ENCODE data around the gene TENT4A.
A peak's percentile ranks its signal among the peaks of the same experiment; 100 is the strongest.

The TENT4A gene

GRCh38 chr5:6678385-6678784, 34.8 kb upstream of the TENT4A start:
- Histone ChIP-seq H3K4me3 (ENCODE audit: low read length in 2 of 2) (no peak overlapping the region), H3K9me3 (ENCODE audit: control insufficient read depth in 2 of 2, low read length in 2 of 2) (no peaks in the 10 kb centered on the region), H3K27ac (ENCODE audit: low read length) (no peak overlapping the region), H3K4me1 (ENCODE audit: control insufficient read depth, insufficient read depth, low read length) (no peaks in the 10 kb centered on the region), H3K36me3 (ENCODE audit: control insufficient read depth in 2 of 2, insufficient read depth in 2 of 2, low read length in 2 of 2) (no peaks in the 10 kb centered on the region), H3K27me3 (ENCODE audit: control insufficient read depth in 1 of 2, insufficient read depth in 2 of 2, low read length in 2 of 2) (no peaks in the 10 kb centered on the region), H3K9ac (ENCODE audit: low read length in 2 of 2) (no peak overlapping the region)

GRCh38 chr5:6680922-6681321, 32.3 kb upstream of the TENT4A start:
- peaks cover 0 to 5% of the 10 kb centered on the region in 2 donors for H3K27me3 ChIP-seq (ENCODE audit: control insufficient read depth in 1 of 2, insufficient read depth in 2 of 2, low read length in 2 of 2)
- H3K9me3 ChIP-seq (ENCODE audit: control insufficient read depth in 2 of 2, low read length in 2 of 2): no peaks in the 10 kb centered on the region
- H3K4me1 ChIP-seq (ENCODE audit: control insufficient read depth, insufficient read depth, low read length): no peaks in the 10 kb centered on the region
- H3K27ac ChIP-seq (ENCODE audit: low read length): no peak overlapping the region
- no peaks in the 10 kb centered on the region for H3K36me3 ChIP-seq (ENCODE audit: control insufficient read depth in 2 of 2, insufficient read depth in 2 of 2, low read length in 2 of 2)
- H3K4me3 ChIP-seq (ENCODE audit: low read length in 2 of 2): no peak overlapping the region
- no peak overlapping the region for H3K9ac ChIP-seq (ENCODE audit: low read length in 2 of 2)

GRCh38 chr5:6681682-6682081, 31.6 kb upstream of the TENT4A start:
- Histone ChIP-seq H3K9me3 (ENCODE audit: control insufficient read depth in 2 of 2, low read length in 2 of 2) (no peaks in the 10 kb centered on the region), H3K4me3 (ENCODE audit: low read length in 2 of 2) (no peak overlapping the region), H3K27ac (ENCODE audit: low read length) (no peak overlapping the region)

GRCh38 chr5:6682239-6682638, 31.0 kb upstream of the TENT4A start:
- Histone ChIP-seq H3K4me1 (ENCODE audit: control insufficient read depth, insufficient read depth, low read length) (peaks cover 2% of the 10 kb centered on the region), H3K4me3 (ENCODE audit: low read length in 2 of 2) (no peak overlapping the region), H3K9me3 (ENCODE audit: control insufficient read depth in 2 of 2, low read length in 2 of 2) (no peaks in the 10 kb centered on the region), H3K9ac (ENCODE audit: low read length in 2 of 2) (no peak overlapping the region), H3K27ac (ENCODE audit: low read length) (no peak overlapping the region), H3K36me3 (ENCODE audit: control insufficient read depth in 2 of 2, insufficient read depth in 2 of 2, low read length in 2 of 2) (no peaks in the 10 kb centered on the region), H3K27me3 (ENCODE audit: control insufficient read depth in 1 of 2, insufficient read depth in 2 of 2, low read length in 2 of 2) (peaks cover 0 to 5% of the 10 kb centered on the region in 2 donors)

More at GRCh38 chr5:6681682-6682081, 31.6 kb upstream of the TENT4A start:
- Histone ChIP-seq H3K9ac (ENCODE audit: low read length in 2 of 2) (no peak overlapping the region), H3K27me3 (ENCODE audit: control insufficient read depth in 1 of 2, insufficient read depth in 2 of 2, low read length in 2 of 2) (peaks cover 0 to 5% of the 10 kb centered on the region in 2 donors), H3K4me1 (ENCODE audit: control insufficient read depth, insufficient read depth, low read length) (no peaks in the 10 kb centered on the region), H3K36me3 (ENCODE audit: control insufficient read depth in 2 of 2, insufficient read depth in 2 of 2, low read length in 2 of 2) (no peaks in the 10 kb centered on the region)

- Histone ChIP-seq H3K27me3 (ENCODE audit: control insufficient read depth in 1 of 2, insufficient read depth in 2 of 2, low read length in 2 of 2) (peaks cover 0 to 5% of the 10 kb centered on the region in 2 donors), H3K36me3 (ENCODE audit: control insufficient read depth in 2 of 2, insufficient read depth in 2 of 2, low read length in 2 of 2) (no peaks in the 10 kb centered on the region), H3K4me3 (ENCODE audit: low read length in 2 of 2) (no peak overlapping the region), H3K27ac (ENCODE audit: low read length) (no peak overlapping the region), H3K4me1 (ENCODE audit: control insufficient read depth, insufficient read depth, low read length) (peaks cover 3% of the 10 kb centered on the region), H3K9ac (ENCODE audit: low read length in 2 of 2) (no peak overlapping the region), H3K9me3 (ENCODE audit: control insufficient read depth in 2 of 2, low read length in 2 of 2) (no peaks in the 10 kb centered on the region)
Observed at GRCh38 chr5:6683241-6683640, 30.0 kb upstream of the TENT4A start.

GRCh38 chr5:6684075-6684474, 29.2 kb upstream of the TENT4A start:
- no peak overlapping the region for H3K9ac ChIP-seq (ENCODE audit: low read length in 2 of 2)
- H3K27ac ChIP-seq (ENCODE audit: low read length): no peak overlapping the region
- H3K9me3 ChIP-seq (ENCODE audit: control insufficient read depth in 2 of 2, low read length in 2 of 2): no peaks in the 10 kb centered on the region
- peaks cover 3% of the 10 kb centered on the region for H3K4me1 ChIP-seq (ENCODE audit: control insufficient read depth, insufficient read depth, low read length)
- H3K27me3 ChIP-seq (ENCODE audit: control insufficient read depth in 1 of 2, insufficient read depth in 2 of 2, low read length in 2 of 2): peaks cover 0 to 5% of the 10 kb centered on the region in 2 donors
- no peak overlapping the region for H3K4me3 ChIP-seq (ENCODE audit: low read length in 2 of 2)
- no peaks in the 10 kb centered on the region for H3K36me3 ChIP-seq (ENCODE audit: control insufficient read depth in 2 of 2, insufficient read depth in 2 of 2, low read length in 2 of 2)

GRCh38 chr5:6686501-6686900, 26.7 kb upstream of the TENT4A start:
- H3K4me3 ChIP-seq (ENCODE audit: low read length in 2 of 2): no peak overlapping the region
- peaks cover 0 to 5% of the 10 kb centered on the region in 2 donors for H3K27me3 ChIP-seq (ENCODE audit: control insufficient read depth in 1 of 2, insufficient read depth in 2 of 2, low read length in 2 of 2)
- H3K36me3 ChIP-seq (ENCODE audit: control insufficient read depth in 2 of 2, insufficient read depth in 2 of 2, low read length in 2 of 2): no peaks in the 10 kb centered on the region

GRCh38 chr5:6686915-6687409, 26.3 kb upstream of the TENT4A start:
- Histone ChIP-seq H3K27me3 (ENCODE audit: control insufficient read depth in 1 of 2, insufficient read depth in 2 of 2, low read length in 2 of 2) (peaks cover 0 to 5% of the 10 kb centered on the region in 2 donors), H3K27ac (ENCODE audit: low read length) (no peak overlapping the region), H3K9me3 (ENCODE audit: control insufficient read depth in 2 of 2, low read length in 2 of 2) (no peaks in the 10 kb centered on the region), H3K4me1 (ENCODE audit: control insufficient read depth, insufficient read depth, low read length) (peaks cover 3% of the 10 kb centered on the region), H3K9ac (ENCODE audit: low read length in 2 of 2) (no peak overlapping the region), H3K4me3 (ENCODE audit: low read length in 2 of 2) (peak overlapping the region; percentile 50 to 70), H3K36me3 (ENCODE audit: control insufficient read depth in 2 of 2, insufficient read depth in 2 of 2, low read length in 2 of 2) (no peaks in the 10 kb centered on the region)

More at GRCh38 chr5:6686501-6686900, 26.7 kb upstream of the TENT4A start:
- H3K9me3 ChIP-seq (ENCODE audit: control insufficient read depth in 2 of 2, low read length in 2 of 2): no peaks in the 10 kb centered on the region
- H3K9ac ChIP-seq (ENCODE audit: low read length in 2 of 2): no peak overlapping the region
- H3K27ac ChIP-seq (ENCODE audit: low read length): no peak overlapping the region
- H3K4me1 ChIP-seq (ENCODE audit: control insufficient read depth, insufficient read depth, low read length): peaks cover 3% of the 10 kb centered on the region

- Histone ChIP-seq H3K36me3 (ENCODE audit: control insufficient read depth in 2 of 2, insufficient read depth in 2 of 2, low read length in 2 of 2) (no peaks in the 10 kb centered on the region), H3K9ac (ENCODE audit: low read length in 2 of 2) (no peak overlapping the region), H3K4me1 (ENCODE audit: control insufficient read depth, insufficient read depth, low read length) (peaks cover 3% of the 10 kb centered on the region), H3K9me3 (ENCODE audit: control insufficient read depth in 2 of 2, low read length in 2 of 2) (no peaks in the 10 kb centered on the region), H3K27me3 (ENCODE audit: control insufficient read depth in 1 of 2, insufficient read depth in 2 of 2, low read length in 2 of 2) (peaks cover 0 to 5% of the 10 kb centered on the region in 2 donors), H3K27ac (ENCODE audit: low read length) (no peak overlapping the region), H3K4me3 (ENCODE audit: low read length in 2 of 2) (peak overlapping the region in 1 of 2 donors; percentile 70)
Observed at GRCh38 chr5:6687505-6687904, 25.7 kb upstream of the TENT4A start.

GRCh38 chr5:6692906-6693305, 20.3 kb upstream of the TENT4A start:
- Histone ChIP-seq H3K4me3 (ENCODE audit: low read length in 2 of 2) (no peak overlapping the region), H3K4me1 (ENCODE audit: control insufficient read depth, insufficient read depth, low read length) (no peaks in the 10 kb centered on the region), H3K9ac (ENCODE audit: low read length in 2 of 2) (no peak overlapping the region), H3K27me3 (ENCODE audit: control insufficient read depth in 1 of 2, insufficient read depth in 2 of 2, low read length in 2 of 2) (no peaks in the 10 kb centered on the region), H3K36me3 (ENCODE audit: control insufficient read depth in 2 of 2, insufficient read depth in 2 of 2, low read length in 2 of 2) (no peaks in the 10 kb centered on the region), H3K27ac (ENCODE audit: low read length) (no peak overlapping the region), H3K9me3 (ENCODE audit: control insufficient read depth in 2 of 2, low read length in 2 of 2) (no peaks in the 10 kb centered on the region)

- no peaks in the 10 kb centered on the region for H3K36me3 ChIP-seq (ENCODE audit: control insufficient read depth in 2 of 2, insufficient read depth in 2 of 2, low read length in 2 of 2)
- peaks cover 4% of the 10 kb centered on the region for H3K4me1 ChIP-seq (ENCODE audit: control insufficient read depth, insufficient read depth, low read length)
- no peak overlapping the region for H3K27ac ChIP-seq (ENCODE audit: low read length)
- no peaks in the 10 kb centered on the region for H3K9me3 ChIP-seq (ENCODE audit: control insufficient read depth in 2 of 2, low read length in 2 of 2)
- H3K4me3 ChIP-seq (ENCODE audit: low read length in 2 of 2): no peak overlapping the region
- H3K9ac ChIP-seq (ENCODE audit: low read length in 2 of 2): no peak overlapping the region
- no peaks in the 10 kb centered on the region for H3K27me3 ChIP-seq (ENCODE audit: control insufficient read depth in 1 of 2, insufficient read depth in 2 of 2, low read length in 2 of 2)
Observed at GRCh38 chr5:6698696-6699095, 14.5 kb upstream of the TENT4A start.

Data from stomach smooth muscle (tissue), 2 donors.